GM10266 (cell line): ENCODE results near the gene DIAPH2.

Experiments used
- DNase-seq: peaks from one replicate; pipeline ENCODE4 v3.0.0; 2012; ENCODE audit errors: extremely low spot score
- TF ChIP-seq, protein P1 (sequence below): IDR thresholded peaks from 2 replicates; pipeline ENCODE4 v1.5.1; 2012; ENCODE audit warnings: mild to moderate bottlenecking, low read depth; ENCODE audit not compliant: control insufficient read depth, insufficient read depth; ENCODE audit errors: missing control alignments

Gene DIAPH2

GRCh38 chrX:96770315-96770714, 85.7 kb downstream of the DIAPH2 start:
- TF ChIP-seq, protein P1, sequence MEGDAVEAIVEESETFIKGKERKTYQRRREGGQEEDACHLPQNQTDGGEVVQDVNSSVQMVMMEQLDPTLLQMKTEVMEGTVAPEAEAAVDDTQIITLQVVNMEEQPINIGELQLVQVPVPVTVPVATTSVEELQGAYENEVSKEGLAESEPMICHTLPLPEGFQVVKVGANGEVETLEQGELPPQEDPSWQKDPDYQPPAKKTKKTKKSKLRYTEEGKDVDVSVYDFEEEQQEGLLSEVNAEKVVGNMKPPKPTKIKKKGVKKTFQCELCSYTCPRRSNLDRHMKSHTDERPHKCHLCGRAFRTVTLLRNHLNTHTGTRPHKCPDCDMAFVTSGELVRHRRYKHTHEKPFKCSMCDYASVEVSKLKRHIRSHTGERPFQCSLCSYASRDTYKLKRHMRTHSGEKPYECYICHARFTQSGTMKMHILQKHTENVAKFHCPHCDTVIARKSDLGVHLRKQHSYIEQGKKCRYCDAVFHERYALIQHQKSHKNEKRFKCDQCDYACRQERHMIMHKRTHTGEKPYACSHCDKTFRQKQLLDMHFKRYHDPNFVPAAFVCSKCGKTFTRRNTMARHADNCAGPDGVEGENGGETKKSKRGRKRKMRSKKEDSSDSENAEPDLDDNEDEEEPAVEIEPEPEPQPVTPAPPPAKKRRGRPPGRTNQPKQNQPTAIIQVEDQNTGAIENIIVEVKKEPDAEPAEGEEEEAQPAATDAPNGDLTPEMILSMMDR: peak; percentile 20
- no peak for DNase-seq

- TF ChIP-seq, protein P1: no peak
- DNase-seq: no peak
Measured at GRCh38 chrX:96771486-96771885, 86.8 kb downstream of the DIAPH2 start.

DNA sequence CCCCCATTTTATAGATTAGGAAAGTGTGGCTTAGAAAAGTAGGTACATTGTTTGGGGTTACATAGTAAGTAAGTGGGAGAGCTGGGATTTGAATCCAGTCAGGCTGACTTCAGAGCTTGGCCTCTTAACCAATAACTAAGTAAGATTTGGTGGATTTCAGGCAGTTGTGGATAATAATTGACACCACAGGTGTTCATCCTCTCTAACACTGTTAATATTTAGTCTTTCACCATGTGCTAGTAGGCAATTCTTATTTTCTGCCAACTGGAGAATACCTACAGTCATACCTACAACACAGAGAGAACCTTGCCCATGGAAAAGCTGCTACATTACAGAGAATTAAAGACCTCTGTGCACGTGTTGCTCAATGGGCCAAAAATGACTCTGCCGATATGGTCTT, 89.5 kb downstream of the DIAPH2 start:
- TF ChIP-seq, protein P1: no peak
- no peak for DNase-seq

- no peak for DNase-seq
- TF ChIP-seq, protein P1: no peak
Measured at GRCh38 chrX:96776966-96777365, 92.3 kb downstream of the DIAPH2 start.

- no peak for DNase-seq
- TF ChIP-seq, protein P1: no peak
Measured at GRCh38 chrX:96791559-96791958, 106.9 kb downstream of the DIAPH2 start.

DNA sequence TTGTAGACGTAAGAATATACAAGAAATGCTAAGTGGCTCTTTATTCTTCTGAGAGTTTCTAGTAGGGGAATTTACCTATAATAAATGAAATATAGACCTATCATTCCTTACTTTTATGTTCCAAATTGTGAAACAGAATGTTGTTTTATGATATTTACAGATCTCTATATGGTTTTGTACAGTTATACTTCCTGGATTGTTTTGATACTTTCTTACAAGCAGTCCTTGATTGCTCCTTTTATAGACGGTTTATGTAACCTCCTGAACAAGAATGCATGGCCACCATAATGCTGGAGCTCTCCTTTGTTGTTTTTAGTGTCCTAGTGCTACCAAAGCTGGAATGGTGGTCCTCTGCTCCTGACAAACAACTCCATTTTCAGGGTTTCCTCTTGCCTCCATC, 107.4 kb downstream of the DIAPH2 start:
- TF ChIP-seq, protein P1: no peak

DNA sequence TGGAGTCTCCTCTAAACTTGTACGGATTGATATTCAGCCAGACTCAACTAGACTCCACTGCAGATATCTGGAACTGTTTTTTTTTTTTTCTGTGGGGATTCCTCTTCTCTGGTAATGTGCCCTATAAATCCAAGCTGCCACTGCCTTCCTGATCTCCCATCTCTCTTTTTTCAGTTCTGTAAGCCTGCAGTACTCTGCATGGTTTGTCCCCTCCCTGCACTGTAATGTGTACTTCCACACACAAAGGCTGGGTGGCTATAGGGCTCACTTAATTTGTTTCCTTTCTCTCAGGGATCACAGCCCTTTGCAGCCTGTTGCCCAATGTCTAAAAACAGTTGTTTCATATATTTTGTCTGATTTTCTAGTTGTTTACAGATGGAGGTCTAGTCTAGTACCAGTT, 114.3 kb downstream of the DIAPH2 start:
- DNase-seq: no peak
- TF ChIP-seq, protein P1: no peak

More for the DNA sequence above, 107.4 kb downstream of the DIAPH2 start:
- DNase-seq: no peak

GRCh38 chrX:96807318-96807717, 122.7 kb downstream of the DIAPH2 start:
- DNase-seq: no peak
- TF ChIP-seq, protein P1: no peak
